CD14-positive monocyte (primary cell): ENCODE measurements around the gene ARID1B. TPM values are rescaled to one million over a fixed set of nuclear protein-coding genes. Genes with fewer than 3 reads are reported as not detected.

Source experiments
- DNase-seq, 3 donors: peaks; one replicate each; pipeline ENCODE4 v3.0.0-alpha.2; 2011 to 2022
- H2AFZ ChIP-seq: 2 replicates; pipeline ENCODE4 v1.6.0; 2012; ENCODE audit warnings: mild to moderate bottlenecking, low read depth, low read length, inconsistent platforms; ENCODE audit not compliant: insufficient read depth, poor library complexity, severe bottlenecking
- H3K27ac ChIP-seq, 2 donors: 1 replicate in 1 of 2; 2 replicates in 1 of 2; pipeline ENCODE4 v1.5.1; 2012 to 2013; ENCODE audit warnings: low read length in 2 of 2, control low read depth in 1 of 2, inconsistent platforms in 1 of 2, low read depth in 1 of 2, mild to moderate bottlenecking in 1 of 2
- H3K27me3 ChIP-seq, 2 donors: one replicate each; pipeline versions ENCODE4 v1.6.0 to v1.6.1; 2011 to 2013; ENCODE audit warnings: low read length in 2 of 2; ENCODE audit not compliant: control insufficient read depth in 2 of 2, insufficient read depth in 2 of 2
- H3K36me3 ChIP-seq, 2 donors: replicated peaks in 1 of 2; 1 replicate in 1 of 2; 2 replicates in 1 of 2; pipeline versions ENCODE4 v1.5.1 to v1.6.1; 2012 to 2013; ENCODE audit warnings: low read length in 2 of 2, control low read depth in 1 of 2, inconsistent platforms in 1 of 2, mild to moderate bottlenecking in 1 of 2; ENCODE audit not compliant: insufficient read depth in 2 of 2, control insufficient read depth in 1 of 2
- H3K4me1 ChIP-seq, 2 donors: 1 replicate in 1 of 2; 2 replicates in 1 of 2; pipeline versions ENCODE4 v1.5.1 to v1.6.1; 2012 to 2013; ENCODE audit warnings: low read length in 2 of 2, control low read depth in 1 of 2, inconsistent platforms in 1 of 2, mild to moderate bottlenecking in 1 of 2, moderate library complexity in 1 of 2; ENCODE audit not compliant: insufficient read depth in 2 of 2, control insufficient read depth in 1 of 2
- H3K4me2 ChIP-seq: replicated peaks from 2 replicates; pipeline ENCODE3; 2012; ENCODE audit warnings: low read length, moderate library complexity, mild to moderate bottlenecking; ENCODE audit not compliant: poor library complexity, severe bottlenecking; ENCODE audit errors: extremely low read depth
- H3K4me3 ChIP-seq, 3 experiments: fragments of 200-600 bp in 1 of 3; sonication (generic) in 1 of 3; replicated peaks in 1 of 3; 1 replicate in 2 of 3; 2 replicates in 1 of 3; pipeline ENCODE4 v1.5.1; 2011 to 2013; ENCODE audit warnings: low read length in 3 of 3, mild to moderate bottlenecking in 3 of 3, control low read depth in 2 of 3, low read depth in 2 of 3, inconsistent platforms in 1 of 3, moderate library complexity in 1 of 3
- H3K79me2 ChIP-seq: 2 replicates; pipeline ENCODE4 v1.6.0; 2012; ENCODE audit warnings: mild to moderate bottlenecking, control low read depth, inconsistent platforms, low read length, moderate library complexity; ENCODE audit not compliant: insufficient read depth
- H3K9ac ChIP-seq: 2 replicates; pipeline ENCODE4 v1.6.0; 2017; ENCODE audit warnings: low read length, mild to moderate bottlenecking; ENCODE audit not compliant: insufficient read depth, poor library complexity, severe bottlenecking
- H3K9me3 ChIP-seq, 2 donors: replicated peaks in 1 of 2; 1 replicate in 1 of 2; 2 replicates in 1 of 2; pipeline versions ENCODE4 v1.5.1 to v1.6.1; 2012 to 2013; ENCODE audit warnings: low read length in 2 of 2, control low read depth in 1 of 2; ENCODE audit not compliant: control insufficient read depth in 1 of 2, insufficient read depth in 1 of 2
- H4K20me1 ChIP-seq: 2 replicates; pipeline ENCODE4 v1.6.0; 2012; ENCODE audit warnings: mild to moderate bottlenecking, low read length, control low read depth, moderate library complexity; ENCODE audit not compliant: insufficient read depth
- H3K27ac Mint-ChIP-seq, 7 donors: one replicate each; pipeline ENCODE4 v1.8.0; 2020; ENCODE audit warnings: mild to moderate bottlenecking in 7 of 7, mixed read lengths in 7 of 7, moderate library complexity in 6 of 7, inconsistent platforms in 2 of 7
- H3K27me3 Mint-ChIP-seq, 3 donors: one replicate each; pipeline ENCODE4 v1.8.0; 2021 to 2022; ENCODE audit warnings: low read depth in 3 of 3, mild to moderate bottlenecking in 3 of 3, mixed read lengths in 3 of 3, moderate library complexity in 3 of 3, inconsistent platforms in 1 of 3
- H3K36me3 Mint-ChIP-seq, 2 donors: one replicate each; pipeline ENCODE4 v1.8.0; 2020; ENCODE audit warnings: mixed read lengths in 2 of 2, inconsistent platforms in 1 of 2, mild to moderate bottlenecking in 1 of 2
- H3K4me1 Mint-ChIP-seq: one replicate; pipeline ENCODE4 v1.8.0; 2020; ENCODE audit warnings: mild to moderate bottlenecking, mixed read lengths
- H3K4me3 Mint-ChIP-seq, 2 donors: one replicate each; pipeline ENCODE4 v1.8.0; 2020; ENCODE audit warnings: mild to moderate bottlenecking in 2 of 2, mixed read lengths in 2 of 2, moderate library complexity in 1 of 2
- H3K9me3 Mint-ChIP-seq, 7 donors: one replicate each; pipeline ENCODE4 v1.8.0; 2020 to 2022; ENCODE audit warnings: mixed read lengths in 7 of 7, mild to moderate bottlenecking in 6 of 7, moderate library complexity in 6 of 7, inconsistent platforms in 2 of 7
- CTCF ChIP-seq: fragments of 200-600 bp; IDR thresholded peaks from one replicate; pipeline ENCODE4 v1.8.0; 2022; ENCODE audit warnings: antibody characterized with exemption, mild to moderate bottlenecking
- WGBS: methylation state at CpG from one replicate; pipeline ENCODE4 v1.1.5; 2013; ENCODE audit warnings: missing lambda C conversion rate; ENCODE audit not compliant: insufficient coverage; 5-methylcytosine and 5-hydroxymethylcytosine counted together
- intact Hi-C, 2 donors: fragments of 100-400 bp; cut with micrococcal nuclease; formaldehyde crosslinking; loops; one replicate each; pipeline versions ENCODE4 v1.15.0 to v1.15.1; 2023
- polyA plus RNA-seq, 3 donors: library from polyadenylated mRNA; depleted of rRNA in 1 of 3; unstranded in 2 of 3; stranded (reverse) in 1 of 3; fragments of 300-500 nt in 2 of 3; fragments of >200 nt in 1 of 3; fragmentation: Illumina TruSeq in 2 of 3; gene quantifications; 1 replicate in 2 of 3; 2 replicates in 1 of 3; pipeline ENCODE4 v1.2.3, GENCODE V29; 2012 to 2021

Gene ARID1B
- polyA plus RNA-seq, 3 donors: 3.2 to 22.1 (median 3.8) TPM

GRCh38 chr6:156852147-156852857, 75.1 kb downstream of the ARID1B start:
- Histone ChIP-seq H3K36me3 (no peaks in the 10 kb centered on the region), H3K27me3 (no peaks in the 10 kb centered on the region), H3K27ac (no peak overlapping the region), H4K20me1 (peaks cover 100% of the 10 kb centered on the region), H3K4me1 (no peaks in the 10 kb centered on the region), H3K4me2 (no peak overlapping the region), H3K9ac (no peak overlapping the region), H2AFZ (no peak overlapping the region), H3K9me3 (no peaks in the 10 kb centered on the region), H3K4me3 (no peak overlapping the region), H3K79me2 (peaks cover 100% of the 10 kb centered on the region)
- Mint-ChIP-seq H3K27me3 (no peaks in the 10 kb centered on the region), H3K9me3 (no peaks in the 10 kb centered on the region), H3K4me1 (peaks cover 27% of the 10 kb centered on the region), H3K27ac (peak overlapping the region in 1 of 7 donors; percentile 25), H3K36me3 (no peaks in the 10 kb centered on the region), H3K4me3 (no peak overlapping the region)
- intact Hi-C loops: no loop called here
- WGBS: no CpG with 5 or more reads among the region's 9 CpGs
- no peak for DNase-seq
- no peak for TF ChIP-seq CTCF

GRCh38 chr6:156852858-156853216, 75.7 kb downstream of the ARID1B start:
- Histone ChIP-seq H4K20me1 (peaks cover 100% of the 10 kb centered on the region), H3K4me2 (no peak overlapping the region)

More at GRCh38 chr6:156852858-156853216, 75.7 kb downstream of the ARID1B start:
- H3K4me1 Mint-ChIP-seq: peaks cover 25% of the 10 kb centered on the region
- Histone ChIP-seq H2AFZ (no peak overlapping the region), H3K9me3 (no peaks in the 10 kb centered on the region), H3K79me2 (peaks cover 100% of the 10 kb centered on the region), H3K4me1 (no peaks in the 10 kb centered on the region), H3K4me3 (no peak overlapping the region), H3K36me3 (no peaks in the 10 kb centered on the region), H3K9ac (no peak overlapping the region), H3K27me3 (no peaks in the 10 kb centered on the region), H3K27ac (no peak overlapping the region)
- no peak for TF ChIP-seq CTCF
- H3K4me3 Mint-ChIP-seq: no peak overlapping the region
- H3K27me3 Mint-ChIP-seq: no peaks in the 10 kb centered on the region
- no peaks in the 10 kb centered on the region for H3K36me3 Mint-ChIP-seq
- no peak for DNase-seq
- intact Hi-C loops: no loop called here
- H3K9me3 Mint-ChIP-seq: no peaks in the 10 kb centered on the region
- WGBS: 100% methylated on average over 1 of the region's 1 CpG
- no peak overlapping the region for H3K27ac Mint-ChIP-seq
